Measurements from ENCODE around the gene RASGRP2.

Gene RASGRP2

DNA sequence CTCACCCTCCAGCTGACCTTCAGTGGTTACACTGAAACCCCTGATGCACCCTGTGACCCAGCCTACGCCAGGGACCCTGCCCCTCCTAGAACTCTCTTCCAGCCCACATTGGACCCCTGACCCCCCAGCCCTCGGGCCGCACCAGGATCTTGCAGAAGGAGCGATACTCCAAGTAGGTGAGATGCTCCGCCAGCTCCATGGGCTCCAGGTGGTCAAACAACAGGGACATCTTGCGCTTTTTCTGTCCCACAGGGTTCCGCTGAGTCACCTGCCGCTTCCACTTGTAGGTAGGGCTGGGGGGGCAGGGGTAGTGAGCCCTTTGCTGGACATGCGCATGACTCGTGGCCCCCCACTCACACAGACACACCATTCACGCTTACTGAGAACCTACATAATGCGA lies 4.1 kb downstream of the RASGRP2 start:
- no peak for DNase-seq

DNA sequence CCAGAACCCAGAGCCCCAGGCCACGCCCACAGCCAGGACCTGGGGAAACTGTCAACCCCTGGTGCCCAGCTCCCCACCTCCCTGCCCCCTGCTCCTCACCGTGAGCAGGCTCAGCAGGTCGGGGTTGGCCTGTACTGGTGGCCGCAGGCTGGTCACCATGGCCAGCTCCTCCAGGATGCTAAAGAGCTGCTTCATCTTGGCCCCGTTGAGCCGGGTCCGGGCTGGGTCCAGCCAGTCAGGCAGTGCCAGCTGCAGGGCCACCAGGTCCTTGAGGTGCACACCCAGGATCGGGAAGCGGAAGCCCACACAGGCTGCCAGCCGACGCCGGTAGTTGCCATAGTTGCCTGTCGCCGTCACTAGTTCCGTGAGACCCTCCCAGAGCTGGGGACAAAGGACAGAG lies 7.3 kb downstream of the RASGRP2 start:
- no peak for DNase-seq

DNA sequence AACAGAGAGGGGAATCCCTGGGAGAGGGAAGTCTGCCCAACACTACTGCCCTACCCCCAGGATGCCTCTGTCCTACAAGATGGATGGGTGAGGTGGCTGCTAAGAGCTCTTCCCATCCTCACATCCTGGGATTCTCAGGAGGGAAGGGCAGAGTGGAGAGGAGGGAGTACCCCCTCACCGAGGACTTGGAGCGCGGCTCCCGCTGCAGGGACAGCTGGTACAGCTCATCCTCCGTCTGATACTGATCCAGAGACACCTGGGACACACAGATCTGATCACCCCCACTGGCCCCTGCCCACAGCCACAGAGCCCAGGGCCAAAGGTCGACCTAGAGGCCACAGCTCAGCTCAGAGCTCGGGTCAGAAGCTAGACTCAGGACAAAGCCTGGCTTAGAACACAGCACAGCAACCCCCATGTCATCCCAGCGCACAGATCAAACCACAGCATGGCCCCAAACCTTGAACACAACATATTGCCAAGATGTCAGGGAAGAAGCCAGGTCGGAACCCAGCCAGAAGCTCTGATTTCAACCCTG lies 8.2 kb downstream of the RASGRP2 start:
- no peak for DNase-seq

DNA sequence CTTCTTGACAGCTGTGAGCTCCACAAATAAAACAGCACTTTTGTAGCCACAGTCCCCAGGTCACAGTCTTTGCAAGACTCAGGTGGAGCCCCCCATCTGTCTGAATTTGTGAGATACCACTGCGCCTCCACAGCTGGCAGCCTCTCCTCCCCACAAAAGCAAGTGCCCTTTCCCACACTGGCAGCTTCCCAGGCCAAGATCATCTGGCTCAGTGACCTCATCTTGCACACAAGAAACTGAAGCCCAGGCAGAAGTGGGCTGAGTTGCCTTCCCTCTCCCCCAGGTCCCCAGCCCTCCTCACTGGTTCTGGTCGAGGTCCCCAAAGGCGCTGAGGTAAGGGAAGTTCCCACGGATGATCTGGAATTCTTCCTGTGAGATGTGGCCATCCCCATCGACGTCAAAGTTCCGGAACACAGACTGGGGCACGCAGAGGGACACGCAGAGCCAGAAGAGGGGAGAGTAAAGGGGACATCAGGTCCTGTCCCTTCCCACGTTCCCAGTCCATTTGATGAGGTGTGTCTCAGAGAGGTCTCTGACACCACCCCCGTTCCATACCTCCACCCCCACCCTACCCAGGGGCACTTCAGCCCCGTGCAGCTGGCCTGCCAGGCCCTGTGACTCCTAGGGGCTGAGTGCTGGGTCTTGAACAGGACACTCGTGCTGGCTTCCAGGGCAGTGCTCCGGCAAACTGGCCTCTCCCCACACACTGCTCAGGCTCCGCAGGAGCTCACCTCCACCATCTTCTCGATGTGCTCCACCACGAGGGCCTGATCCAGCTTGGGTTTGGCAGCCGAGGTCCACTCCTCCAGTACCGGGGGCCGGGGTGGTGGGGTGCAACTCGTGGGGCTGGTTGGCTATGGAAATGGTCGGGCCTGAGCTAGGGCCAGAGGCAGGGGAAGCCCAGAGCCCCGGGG lies 8.9 kb downstream of the RASGRP2 start:
- DNase-seq: no peak

DNA sequence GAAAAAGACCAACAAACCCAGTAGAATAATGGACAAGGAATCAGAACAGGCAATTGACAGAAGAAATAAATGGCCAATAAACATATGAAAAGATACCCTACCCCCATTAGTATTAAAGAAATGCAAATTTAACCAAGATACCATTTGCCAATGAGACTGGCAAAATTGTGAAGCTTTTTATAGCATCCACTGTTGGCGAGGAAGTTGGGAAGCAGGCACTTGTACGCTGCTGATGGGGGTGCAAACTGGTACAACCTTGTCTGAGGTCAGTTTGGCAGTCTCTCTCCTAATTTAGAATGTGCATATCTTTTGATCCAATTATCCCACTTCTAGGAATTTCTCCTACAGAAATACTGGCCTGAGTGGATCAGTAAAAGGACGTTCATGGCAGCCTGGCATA lies 12.3 kb downstream of the RASGRP2 start:
- no peak for DNase-seq

DNA sequence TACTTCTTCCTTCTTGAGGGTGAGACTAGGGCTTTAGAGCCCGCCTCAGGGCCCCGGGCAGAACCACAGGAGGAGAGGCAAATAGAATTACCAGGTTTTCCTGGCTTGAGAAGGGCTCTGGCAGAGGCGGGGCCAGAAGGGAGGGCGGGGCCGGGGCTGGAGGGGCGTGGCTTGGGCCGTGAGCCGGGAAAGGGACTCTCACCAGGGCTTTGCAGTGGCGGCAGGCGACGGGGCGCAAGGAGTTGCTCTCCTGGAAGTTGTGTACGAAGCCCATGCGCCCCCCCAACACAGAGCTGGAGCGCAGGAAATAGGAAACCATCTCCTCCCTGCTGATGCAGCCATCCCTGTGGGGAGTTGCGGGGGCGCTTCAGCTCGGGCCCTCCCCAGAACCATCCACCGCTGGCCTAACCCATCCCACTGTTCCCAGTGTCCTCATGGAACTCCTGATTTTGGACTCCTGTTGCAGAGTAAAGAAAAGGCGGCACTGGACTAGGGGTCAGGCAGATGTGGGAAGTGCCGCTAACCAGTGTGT lies 14.0 kb downstream of the RASGRP2 start:
- DNase-seq: no peak

DNA sequence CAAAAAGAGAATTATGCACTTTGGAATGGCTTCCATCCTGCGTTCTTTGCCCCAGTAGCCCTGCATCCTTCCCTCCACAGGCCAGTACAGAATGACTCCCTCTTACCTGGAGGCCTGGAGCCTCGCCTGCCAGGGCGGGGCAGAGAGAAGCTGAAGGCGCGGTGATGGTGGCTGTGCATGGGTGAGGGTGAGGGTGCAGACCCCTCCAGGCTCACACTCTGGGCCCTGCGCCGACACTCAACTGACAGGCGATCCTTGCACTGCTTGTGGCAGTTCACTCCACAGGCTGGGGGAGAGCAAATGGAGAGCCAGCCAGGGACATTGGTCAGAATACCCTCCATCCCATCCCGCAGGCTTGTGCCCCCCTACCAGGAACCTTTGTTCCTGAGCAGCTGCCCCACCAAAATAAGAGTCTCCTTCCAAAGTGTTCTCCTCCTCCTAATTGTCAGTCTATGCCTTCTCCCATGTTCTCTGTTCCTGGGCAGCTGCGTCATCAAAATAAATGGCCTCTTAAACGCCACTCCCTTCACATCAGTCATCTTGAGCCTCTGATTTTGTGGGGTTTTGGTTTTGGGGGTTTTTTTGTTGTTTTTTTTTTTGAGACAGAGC lies 15.1 kb downstream of the RASGRP2 start:
- DNase-seq: no peak

DNA sequence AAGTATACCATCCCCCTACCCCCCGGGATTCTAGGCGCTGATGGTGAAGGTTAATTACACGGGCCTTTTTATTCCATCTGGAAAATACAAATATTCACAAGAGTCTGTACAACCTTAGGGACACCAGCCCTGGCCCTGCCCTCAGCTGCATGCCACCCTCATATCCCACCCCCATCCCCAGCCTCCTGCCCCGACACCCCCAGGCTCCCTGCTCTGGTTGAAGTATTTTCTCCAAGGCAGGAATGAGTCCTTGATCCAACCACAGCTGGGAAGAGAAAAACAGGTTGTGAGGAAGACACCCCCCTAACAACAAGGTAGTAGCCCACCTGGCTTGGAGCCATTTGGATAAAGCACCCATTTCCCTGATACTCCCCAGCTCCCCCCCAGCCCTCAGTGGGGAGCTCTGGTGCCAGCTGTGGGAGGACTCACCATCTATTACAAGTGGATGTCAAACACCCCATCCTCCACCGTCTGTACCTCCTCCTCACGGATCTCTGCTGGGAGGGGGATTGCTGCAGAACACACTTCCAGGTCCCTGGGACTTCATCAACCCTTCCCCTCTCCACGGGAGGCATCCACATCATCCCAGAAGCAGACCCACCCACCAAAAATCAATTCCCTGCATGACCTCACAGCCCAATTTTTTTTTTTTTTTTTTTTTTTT lies 16.9 kb downstream of the RASGRP2 start:
- no peak for DNase-seq

DNA sequence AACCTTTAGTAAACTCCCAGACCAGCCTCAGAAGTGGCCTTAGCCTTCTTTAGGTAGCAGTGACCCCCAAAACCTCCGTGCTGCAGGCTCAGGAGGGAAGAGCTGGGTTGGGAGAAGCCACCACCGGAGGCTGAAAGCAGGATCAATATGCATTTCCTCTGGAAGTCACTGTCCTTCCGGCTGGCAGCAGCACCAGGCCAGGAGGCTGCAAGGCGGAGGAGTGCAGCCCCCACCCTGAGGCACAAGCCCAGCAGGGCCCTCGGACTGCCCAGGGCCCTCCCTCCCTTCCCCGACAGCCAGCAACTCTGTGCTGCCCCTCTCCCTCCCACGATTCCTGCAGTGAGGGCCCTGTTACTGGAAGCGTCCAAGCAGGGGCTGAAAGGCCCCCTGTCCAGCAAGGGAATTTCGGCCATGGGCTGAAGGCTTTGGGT lies 17.7 kb downstream of the RASGRP2 start:
- no peak for DNase-seq

DNA sequence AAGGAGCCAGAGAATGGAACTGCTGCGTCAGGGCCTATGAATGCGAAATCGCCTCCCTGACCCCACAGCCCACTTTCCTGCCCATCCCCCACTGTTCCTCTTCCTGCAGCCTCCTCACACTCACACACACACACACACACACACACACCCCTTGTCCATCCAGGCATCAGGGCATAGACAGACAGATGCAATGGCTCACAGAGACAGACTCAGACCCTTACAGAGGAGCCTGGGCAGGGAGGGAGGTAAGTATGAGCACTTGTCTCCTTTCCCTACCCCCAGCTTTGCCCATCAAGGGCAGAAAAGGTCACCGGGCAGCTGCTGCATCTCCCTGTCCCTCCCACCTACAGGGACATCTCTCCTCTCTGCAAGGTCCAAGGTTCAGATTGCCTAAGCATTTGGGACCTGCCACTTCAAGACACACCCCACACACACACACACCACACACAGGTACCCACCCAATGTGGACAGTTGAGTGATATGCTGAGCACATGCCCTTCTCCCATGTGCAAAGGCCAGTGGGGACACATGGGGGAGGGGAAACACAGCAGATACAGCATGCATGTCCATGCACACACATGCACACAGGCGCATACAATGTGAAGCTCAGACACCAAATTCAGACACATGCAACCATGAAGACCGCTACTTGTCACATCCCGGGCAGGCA lies 18.9 kb downstream of the RASGRP2 start:
- DNase-seq: no peak

DNA sequence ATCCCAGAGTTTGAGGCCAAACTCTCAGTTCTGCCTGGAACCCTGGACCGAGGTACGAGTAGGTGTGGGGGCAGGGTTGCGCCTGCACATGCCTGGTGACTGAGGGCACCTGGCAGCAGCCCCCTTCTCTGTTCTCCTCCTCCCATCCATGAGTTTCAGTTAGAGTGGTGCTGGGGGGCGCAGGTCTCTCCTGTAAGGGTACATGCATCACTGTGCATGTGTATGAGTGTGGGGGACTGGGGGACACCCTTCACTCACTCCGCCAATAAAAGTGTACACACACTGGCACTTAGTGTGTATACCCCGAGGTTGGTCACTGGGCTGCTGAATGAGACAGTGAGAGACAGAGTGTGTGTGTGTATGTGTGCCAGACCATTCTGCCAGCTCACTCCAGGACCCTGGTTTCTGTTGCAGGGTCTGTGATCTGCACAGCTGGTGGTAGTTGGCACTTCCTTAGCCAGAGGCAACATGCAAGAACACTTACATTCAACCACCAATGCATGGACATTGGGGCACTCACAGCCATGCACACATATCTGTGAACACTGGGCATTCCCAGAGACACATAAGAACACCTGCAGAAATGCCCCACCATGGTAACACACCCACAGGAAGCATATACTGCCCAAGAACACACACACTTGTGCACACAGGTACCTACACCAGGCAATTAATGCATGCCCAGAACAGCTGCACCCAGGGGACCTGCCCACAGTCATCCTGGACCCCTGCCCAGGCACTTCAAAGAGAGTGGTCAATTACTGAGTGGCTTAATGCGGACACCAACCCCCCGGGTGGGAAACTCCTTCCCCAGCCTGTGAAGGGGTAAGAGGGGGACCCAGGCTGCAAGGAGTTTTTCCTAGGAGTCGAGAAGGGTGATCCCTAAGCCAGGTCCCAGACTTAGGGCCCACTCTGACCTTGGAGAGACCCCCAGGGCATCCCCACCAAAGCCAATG lies 19.8 kb downstream of the RASGRP2 start:
- DNase-seq: no peak

DNA sequence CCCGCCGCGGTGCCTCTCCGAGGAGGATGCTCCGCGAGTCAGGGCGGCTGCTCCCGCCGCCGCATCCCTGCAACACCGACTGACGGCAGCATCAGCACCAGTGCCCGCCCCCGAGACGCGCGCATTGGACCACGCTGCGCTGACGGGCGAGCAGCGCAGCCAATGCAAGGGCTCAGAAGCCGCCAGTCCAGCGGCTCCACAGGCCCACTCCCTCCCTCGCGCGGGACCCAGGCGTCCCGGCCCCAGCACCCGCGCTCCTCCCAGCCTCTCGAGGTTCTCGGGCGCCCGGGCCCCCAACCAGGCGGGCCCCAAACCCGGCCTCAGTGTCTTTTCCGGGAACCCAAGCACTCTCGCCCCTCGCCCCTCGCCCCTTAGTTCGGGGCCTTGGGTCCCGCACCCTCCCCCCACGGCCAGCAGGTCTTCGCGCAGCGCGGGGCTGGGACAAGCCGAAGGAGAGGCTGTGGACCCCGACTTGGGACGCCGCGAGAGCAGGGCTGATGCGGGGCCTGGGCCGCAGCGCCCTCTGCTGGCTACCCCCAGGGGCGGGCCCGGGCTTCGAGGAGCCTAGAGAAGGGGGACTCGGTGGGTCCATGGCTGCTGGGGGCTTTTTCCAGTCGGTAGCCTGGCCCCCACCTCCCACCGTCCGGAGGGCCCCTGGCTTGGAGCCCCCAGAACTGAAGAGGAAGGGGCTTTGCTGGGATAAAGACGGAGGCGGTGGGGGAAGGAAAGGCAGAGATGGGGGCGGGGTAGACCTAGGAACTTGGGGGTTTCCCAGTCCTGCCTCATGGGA lies 20.6 kb downstream of the RASGRP2 start, which contains the start of gene NRXN2:
Gene NRXN2 (minus strand): TSS at position 81 of the 790 bp plus-strand sequence. CDS start 9,498 bp downstream, outside the sequence.
- peak; percentile 76 for DNase-seq

DNA sequence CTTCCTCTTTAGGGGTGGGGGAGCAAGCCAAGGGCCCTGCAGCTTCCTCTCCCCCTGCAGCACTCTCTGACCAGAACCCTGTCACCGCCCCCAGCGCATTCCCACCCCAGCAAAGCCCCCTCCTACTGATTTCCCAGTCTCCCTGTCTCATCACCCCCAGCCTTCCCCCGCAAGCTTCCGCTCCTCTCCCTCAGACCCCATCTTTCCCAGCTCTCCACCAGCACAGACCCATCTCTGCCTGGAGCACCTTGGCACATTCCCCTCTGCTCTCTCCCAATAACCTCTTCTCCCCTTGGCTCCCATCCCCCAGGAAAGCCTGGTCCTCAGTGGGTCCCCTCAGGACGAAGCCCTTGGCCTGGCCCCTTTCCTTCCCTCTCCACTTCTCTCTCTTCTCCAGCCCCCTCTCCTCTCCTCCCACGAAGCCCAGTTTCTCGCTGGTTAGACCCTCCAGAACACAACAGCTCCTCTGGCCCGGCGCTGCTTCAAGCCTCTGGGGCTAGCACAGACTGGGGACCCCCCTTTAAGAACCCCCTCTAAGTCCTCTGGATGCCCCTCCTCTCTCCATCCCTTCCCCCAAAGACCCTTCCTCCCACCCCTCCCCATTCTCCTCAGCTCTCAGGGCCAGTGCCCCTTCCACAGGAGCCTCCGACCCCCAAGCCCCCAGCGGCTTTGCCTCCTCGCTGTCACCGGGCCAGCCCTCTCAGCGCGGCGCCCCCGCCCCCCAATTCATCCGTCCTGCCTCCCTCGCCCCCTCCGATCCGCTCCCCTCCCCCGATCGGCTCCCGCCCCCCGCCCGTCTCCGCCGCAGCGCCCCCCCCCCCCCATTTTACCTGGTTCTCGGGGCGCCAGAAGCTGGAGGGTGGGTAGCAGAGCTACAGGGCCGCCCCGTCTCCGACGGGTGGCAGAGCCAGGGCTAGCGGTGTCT lies 21.5 kb downstream of the RASGRP2 start:
- DNase-seq: no peak

DNA sequence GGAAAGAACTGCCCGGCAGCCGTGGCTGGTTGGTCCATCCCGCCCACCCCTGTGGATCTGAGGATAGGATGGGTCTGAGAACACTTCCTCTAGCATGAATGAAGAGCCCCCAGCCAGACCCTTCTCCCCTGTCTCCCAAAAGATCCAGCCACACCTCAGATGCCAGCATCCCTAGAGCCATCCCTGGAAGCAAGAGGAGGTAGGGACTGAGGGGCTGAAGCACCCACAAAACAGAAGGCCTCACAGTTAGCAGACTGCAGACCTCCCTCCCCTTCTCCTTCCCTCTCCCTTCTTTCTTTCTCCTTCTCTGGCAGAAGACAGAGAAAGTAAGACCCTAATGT lies 22.6 kb downstream of the RASGRP2 start:
- DNase-seq: no peak

DNA sequence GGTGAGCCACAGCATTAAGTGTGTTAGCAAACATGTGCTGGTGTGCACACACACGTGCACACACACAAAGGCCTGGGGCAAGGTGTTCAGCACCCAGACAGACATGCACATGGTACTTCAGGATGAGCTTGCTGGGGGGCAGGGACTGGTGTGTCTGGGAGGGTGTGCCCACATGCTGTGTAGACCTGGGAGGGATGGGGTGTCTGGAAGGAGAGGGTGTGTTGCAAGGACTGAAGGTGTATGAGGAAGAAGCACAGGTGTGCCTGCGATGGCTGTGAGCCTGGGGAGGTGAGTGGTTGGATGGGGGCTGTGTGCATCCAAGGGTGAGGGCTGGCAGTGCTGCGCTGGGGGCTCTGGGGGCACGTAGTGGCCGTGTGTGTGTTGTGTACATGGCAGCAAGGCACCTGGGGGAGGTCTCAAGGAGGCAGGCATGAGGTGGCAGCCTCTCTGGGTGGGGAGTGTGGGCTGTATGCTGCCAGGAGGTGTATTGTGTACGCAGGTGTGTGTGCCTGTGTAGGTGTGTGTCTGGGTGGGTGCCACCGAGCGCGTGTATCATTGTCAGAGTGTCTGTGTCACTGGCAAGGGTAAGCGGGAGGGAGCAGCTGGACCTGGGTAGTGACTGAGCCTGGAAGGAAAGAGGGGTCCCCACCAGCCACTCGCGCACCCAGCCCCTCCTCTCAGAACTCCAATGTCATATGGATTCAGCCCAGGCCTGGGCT lies 23.1 kb downstream of the RASGRP2 start:
- no peak for DNase-seq

DNA sequence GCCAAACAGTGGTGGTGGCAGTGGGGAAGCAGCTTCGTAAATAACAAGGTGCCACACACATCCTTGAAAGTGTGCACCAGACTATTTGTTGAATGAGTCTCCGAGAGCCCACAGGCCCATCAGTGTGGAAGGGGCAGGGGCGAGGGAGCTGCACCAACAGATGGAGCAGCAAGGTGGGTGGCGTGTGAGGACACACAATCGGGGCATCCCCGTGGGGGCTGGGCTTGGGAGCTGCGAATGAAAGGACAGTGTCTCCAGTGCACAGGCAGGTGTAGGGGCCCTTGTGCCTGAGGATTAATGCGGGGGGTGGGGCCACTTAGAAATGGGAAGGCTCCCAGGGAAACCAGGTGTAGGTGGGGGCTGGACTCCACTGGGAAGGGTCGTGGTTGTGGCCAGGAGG lies 23.8 kb downstream of the RASGRP2 start:
- DNase-seq: no peak

DNA sequence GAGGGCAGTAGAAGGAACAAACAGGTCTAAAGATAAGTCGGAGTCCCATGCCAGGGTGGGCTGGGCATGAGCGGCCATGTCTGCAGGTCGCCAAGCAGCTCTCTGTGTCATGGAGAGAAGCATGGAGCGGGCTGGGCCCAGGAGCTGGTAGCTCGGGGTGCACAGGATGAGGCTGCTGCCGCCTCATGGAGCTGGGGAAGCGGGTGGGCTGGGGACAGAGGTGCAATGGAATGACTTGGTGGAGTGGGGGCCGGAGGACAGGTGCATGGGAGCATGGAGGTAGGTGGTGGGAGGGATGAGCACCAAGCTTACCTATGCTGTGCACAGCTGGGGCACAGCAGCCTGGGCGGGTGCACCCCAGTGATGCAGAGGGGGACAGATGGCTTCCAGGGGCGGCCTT lies 24.5 kb downstream of the RASGRP2 start:
- no peak for DNase-seq

DNA sequence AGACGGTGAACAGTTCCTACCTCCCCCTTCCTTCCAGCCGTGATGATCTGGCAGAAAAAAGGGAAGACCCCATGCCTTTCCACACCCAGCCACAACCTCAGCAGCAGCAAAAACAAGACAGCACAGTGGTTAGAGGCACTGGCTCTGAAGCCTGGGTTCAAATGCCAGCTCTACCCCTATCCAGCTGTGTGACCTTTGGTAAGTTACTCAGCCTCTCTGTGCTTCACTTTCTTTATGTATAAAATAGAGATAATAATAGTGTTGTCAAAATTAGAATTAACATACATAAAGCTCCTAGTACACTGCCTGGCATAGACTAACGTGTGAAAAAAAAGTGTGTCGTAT lies 25.2 kb downstream of the RASGRP2 start:
- no peak for DNase-seq

Measured in activated gamma-delta T cell (primary cell).